Activated CD8-positive, alpha-beta memory T cell treated with anti-CD3 and anti-CD28 coated beads for 1 hour (primary cell): Measurements from ENCODE around the gene C9orf85.

Source experiments
- DNase-seq, 2 donors: peaks; one replicate each; pipeline ENCODE4 v3.0.0-alpha.2; 2020; ENCODE audit warnings: low read depth in 1 of 2; ENCODE audit errors: extremely low read depth in 1 of 2

C9orf85 gene

GRCh38 chr9:71901695-71902597 is 9.5 kb upstream of the C9orf85 start:
- no peak for DNase-seq

DNA sequence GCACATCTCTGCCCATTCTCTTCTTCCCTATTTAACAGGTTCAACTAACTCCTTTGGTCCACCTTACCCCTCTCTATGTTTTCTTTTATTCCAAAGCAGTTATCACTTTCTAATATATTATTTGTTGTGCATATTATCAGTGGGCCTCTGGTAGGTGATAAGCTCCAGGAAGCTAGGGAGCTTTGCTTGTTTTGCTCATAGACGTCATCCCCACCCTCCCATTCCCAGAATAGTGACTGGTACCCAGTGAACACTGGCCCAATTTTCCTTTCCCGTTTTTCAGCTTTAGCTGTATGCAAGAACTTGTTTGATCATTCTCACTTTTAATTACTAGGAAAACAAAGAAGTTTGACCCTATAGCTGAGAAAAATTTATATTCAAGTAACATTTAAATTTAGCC is 7.4 kb upstream of the C9orf85 start:
- DNase-seq: no peak

DNA sequence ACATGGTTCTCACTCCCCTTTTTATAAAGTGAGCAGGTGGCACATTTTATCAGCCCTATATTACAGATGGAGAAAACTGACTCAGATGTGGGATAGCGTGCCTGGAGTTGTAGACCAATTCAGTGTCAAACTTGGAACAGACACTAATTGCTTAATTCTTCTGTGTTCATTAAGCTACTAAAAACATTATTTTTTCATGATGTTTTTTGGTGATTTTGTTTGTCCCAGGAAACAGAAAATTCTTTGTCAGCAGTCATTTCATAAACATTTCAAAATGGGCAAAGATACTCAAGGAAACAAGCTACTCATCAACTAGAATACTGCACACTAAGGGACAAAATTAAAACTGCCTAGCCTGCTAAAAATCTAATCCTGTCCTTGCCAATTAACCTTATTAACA is 2.6 kb upstream of the C9orf85 start:
- DNase-seq: no peak

DNA sequence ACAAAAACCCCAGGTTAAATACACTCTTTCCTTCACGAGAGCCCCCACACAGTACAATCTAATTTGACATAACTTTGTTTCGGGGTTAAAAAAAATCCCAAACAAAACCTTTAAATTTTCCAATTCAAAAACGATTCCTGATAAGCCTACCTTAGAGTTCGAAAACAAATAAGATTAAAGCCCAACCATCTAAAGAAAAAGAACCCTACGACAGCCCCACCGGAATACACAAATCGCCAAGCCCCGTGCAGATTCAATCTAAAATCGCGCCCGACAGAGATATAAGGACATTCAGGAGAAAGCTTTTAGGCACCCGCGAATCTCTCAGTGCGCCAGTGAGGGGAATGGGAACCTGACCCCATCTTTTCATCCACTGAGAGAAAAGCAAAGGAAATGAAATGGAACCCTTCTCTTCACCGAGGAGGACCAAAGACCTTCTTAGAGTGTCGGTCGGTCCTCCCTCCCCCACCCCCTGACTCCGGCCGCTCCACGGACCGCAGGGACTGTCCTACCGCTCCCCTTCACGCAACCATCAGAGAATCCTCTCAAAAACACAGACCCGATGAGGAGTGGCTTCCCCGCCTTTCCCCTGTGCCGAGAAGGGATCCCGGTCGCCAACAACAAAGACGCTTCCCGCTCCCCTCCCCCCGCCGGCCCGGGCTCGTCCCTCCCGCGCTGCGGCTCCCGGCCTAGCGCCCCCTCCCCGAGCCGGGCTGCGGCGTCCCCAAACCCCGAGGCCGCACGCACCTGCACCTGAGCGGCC is 1.4 kb upstream of the C9orf85 start:
- peak in 1 of 2 donors; percentile 9 for DNase-seq

DNA sequence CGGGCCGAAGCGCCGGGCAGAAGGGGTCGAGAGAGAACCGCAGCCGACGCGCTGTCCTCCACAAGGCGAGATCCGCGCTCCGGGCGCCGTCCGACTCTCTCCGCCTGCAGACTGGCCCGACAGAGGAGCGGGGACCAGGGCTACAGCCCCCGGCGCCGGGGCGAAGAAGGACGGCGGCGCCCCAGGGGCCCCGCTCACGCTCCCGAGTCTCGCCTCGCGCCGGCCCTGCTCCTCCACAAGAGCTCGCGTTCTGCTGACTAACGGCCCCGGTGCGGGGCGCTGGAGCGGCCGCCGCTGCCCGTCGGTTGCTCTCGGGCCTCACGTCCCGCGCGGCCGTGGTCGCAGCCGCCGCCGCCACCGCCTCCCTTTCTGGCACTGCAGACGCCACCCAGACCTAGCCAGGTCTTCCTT is 784 bp upstream of the C9orf85 start:
- DNase-seq: no peak

GRCh38 chr9:71911908-71912335 is 483 bp downstream of the C9orf85 start:
- no peak for DNase-seq

DNA sequence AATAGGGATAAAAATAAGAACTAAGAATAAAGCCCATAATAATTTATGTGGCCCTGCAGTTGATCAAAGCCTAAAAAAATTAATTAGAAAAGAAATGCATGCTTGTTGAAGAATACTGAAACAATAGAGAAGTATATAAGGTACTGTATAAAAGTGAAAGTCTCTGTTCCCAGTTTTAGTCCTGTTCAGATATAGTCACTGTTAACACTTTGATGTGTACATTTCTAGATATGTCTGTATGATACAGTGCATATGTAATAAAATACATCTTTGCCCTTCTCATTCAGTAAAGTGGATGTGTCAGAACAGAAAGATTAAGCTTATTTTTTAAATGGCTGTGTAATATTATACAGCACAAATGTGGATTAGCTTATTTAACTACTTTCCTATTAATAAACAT is 4.1 kb downstream of the C9orf85 start:
- DNase-seq: no peak

- no peak for DNase-seq
Measured at GRCh38 chr9:71916834-71917534, 5.5 kb downstream of the C9orf85 start.

- no peak for DNase-seq
Measured at GRCh38 chr9:71918419-71918818, 7.0 kb downstream of the C9orf85 start.

- DNase-seq: no peak
Measured at GRCh38 chr9:71920456-71921189, 9.2 kb downstream of the C9orf85 start.

DNA sequence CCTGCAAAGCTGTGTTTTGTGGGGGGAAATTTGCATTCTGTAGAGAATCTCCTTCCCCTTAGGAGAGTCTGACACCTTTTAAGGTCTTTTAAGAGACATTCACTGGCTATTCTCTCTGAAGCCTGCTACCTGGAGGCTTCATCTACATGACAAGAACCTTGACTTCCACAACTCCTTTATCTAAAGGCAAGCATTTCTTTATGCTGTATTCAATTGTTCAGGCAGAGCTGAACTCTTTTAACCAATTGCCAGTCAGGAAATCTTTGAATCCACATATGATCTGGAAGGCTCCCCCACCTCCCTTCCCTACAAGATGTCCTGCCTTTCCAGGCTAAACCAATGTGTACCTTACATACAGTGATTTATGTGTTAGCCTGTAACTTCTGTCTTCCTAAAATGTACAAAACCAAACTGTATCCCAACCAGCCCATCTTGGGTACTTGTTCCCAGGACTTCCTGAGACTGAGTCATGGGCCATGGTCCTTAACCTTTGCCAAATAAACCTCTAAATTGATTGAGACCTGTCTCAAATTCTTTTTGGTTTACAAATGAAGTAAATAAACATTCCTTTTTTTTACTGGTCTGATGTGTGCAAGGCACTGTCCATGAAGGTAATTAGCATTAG is 9.9 kb downstream of the C9orf85 start:
- DNase-seq: no peak

- no peak for DNase-seq
Measured at GRCh38 chr9:71924576-71924975, 13.1 kb downstream of the C9orf85 start.

DNA sequence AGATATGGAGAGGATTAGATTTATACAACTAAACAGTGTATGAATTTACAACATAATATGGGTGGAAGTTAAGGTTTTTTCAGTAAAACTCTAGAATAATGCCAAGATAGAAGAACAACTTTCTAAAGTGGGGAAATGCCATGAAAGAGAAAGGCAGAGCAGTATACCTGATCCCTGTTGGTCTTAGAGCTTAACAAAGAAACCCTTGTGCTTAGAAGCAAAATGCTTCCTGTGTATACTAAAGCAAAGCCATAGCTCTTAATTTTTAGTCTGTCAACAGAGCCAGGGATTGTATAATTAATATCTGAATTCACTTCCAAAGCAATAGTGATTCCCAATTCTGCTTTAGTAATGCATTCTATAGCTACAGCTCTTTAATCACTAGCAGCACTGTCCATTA is 14.4 kb downstream of the C9orf85 start:
- no peak for DNase-seq

- no peak for DNase-seq
Measured at GRCh38 chr9:71928376-71928775, 16.9 kb downstream of the C9orf85 start.

GRCh38 chr9:71928806-71929205 is 17.4 kb downstream of the C9orf85 start:
- no peak for DNase-seq

DNA sequence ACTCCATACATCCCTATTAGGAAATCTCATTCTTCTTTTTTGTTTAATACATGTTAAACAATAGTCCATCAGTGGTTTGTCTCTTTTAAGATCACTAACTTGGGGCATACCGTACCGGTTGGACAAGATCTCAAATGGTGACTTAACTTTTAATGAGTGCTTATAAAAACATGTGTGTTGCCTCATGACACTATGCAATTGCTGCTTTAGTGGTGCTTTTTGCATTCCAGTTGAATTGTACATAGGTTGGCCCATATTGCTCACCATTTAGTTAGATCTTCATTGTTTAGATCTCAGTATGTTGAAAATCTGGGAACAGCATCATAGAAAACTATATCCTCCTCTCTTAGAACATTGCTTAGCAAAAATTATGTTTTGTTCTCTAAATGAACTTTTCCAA is 17.8 kb downstream of the C9orf85 start:
- DNase-seq: no peak

GRCh38 chr9:71929791-71930440 is 18.5 kb downstream of the C9orf85 start:
- no peak for DNase-seq

DNA sequence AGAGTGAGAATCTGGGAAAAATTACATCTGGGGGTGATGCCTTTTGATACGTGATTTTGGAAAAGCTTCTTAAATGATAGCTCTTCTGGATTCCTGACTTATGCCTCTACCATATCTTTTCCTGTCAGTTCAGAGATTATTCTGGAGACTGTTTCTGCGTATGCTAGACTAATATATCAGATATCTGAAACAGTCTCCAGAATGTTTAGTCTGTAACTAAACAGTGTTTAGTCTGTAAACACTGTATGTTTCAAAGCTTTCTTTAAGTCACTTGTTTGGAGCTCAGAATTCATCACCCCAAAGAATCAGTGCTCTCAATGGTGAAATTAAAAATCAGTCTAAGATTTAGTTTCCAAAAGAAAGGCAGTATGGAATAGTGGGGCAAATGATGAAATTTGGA is 19.7 kb downstream of the C9orf85 start:
- DNase-seq: no peak

DNA sequence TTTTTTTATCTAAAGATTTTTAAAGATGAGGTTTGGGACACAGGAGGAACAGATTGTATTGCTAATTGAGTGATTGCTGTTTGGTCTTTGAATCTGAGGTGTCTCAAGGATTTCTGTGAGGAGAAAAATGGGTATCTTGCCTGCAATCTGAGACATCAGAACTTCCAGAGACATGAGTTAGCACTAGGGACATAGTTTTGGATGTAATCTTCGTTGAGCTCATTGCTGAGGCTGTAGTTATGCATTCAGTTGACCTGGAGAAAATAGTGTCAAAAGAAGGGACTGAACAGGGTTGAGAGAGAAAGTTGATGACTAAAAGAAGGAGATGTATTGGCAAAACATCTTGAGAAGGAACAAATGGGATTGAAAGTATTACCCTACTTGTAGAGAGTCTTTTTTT is 24.6 kb downstream of the C9orf85 start:
- DNase-seq: no peak
